ENCODE results near the gene TCERG1L. TPM values are rescaled to one million over a fixed set of nuclear protein-coding genes. Genes with fewer than 3 reads are reported as not detected.

The TCERG1L gene
- total and polyA plus RNA-seq, 9 of the 15 experiments (the other 6 are each of a cell fraction or from before 2014, with no cell fraction given) = not detected

GRCh38 chr10:131275691-131276090 is 35.8 kb downstream of the TCERG1L start:
- ATAC-seq (no peak), DNase-seq (ENCODE audit: extremely low read depth in 1 of 4, low spot score in 3 of 4) (no peak), FAIRE-seq (no peak)
- Histone ChIP-seq H3K4me3 (no peak overlapping the region), H3K79me2 (ENCODE audit: control insufficient read depth, insufficient read depth, low read length) (no peaks in the 10 kb centered on the region), H3K9ac (ENCODE audit: insufficient read depth in 1 of 2, low read depth in 2 of 2, low read length in 2 of 2) (no peak overlapping the region), H3K9me3 (replicated peaks; ENCODE audit: control insufficient read depth, insufficient read depth, low read depth, low read length) (no peaks in the 10 kb centered on the region), H2AFZ (ENCODE audit: low read depth, low read length) (no peak overlapping the region), H3K9me1 (ENCODE audit: control insufficient read depth, insufficient read depth, low read length) (no peaks in the 10 kb centered on the region), H3K4me2 (ENCODE audit: insufficient read depth, low read length) (no peak overlapping the region), H3K27me3 (ENCODE audit: control insufficient read depth in 2 of 2, insufficient read depth in 2 of 2, low read length in 2 of 2) (no peaks in the 10 kb centered on the region; a peak in 1 of 5 replicates), H3K36me3 (ENCODE audit: control insufficient read depth, insufficient read depth, low read length) (no peaks in the 10 kb centered on the region), H3K27ac (ENCODE audit: extremely low read depth, low read depth, low read length) (no peak overlapping the region), H3K4me1 (replicated peaks in 1 of 2; ENCODE audit: control insufficient read depth in 2 of 2, insufficient read depth in 2 of 2, low read length in 2 of 2) (no peaks in the 10 kb centered on the region), H4K20me1 (replicated peaks; ENCODE audit: control insufficient read depth, insufficient read depth, low read length) (no peaks in the 10 kb centered on the region)
- no TSS peak for BruUV-seq (replicated peaks)
- intact Hi-C loops (cut with micrococcal nuclease) (no loop called here), in situ Hi-C loops (cut with MboI) (no loop called here)
- TF ChIP-seq ZNF696 (CRISPR knock-in tag; conservative IDR thresholded peaks at IDR 0.05) (no peak), ZNF717 (CRISPR knock-in tag; IDR thresholded peaks at IDR 0.05) (no peak), FOS (IDR thresholded peaks at IDR 0.05; ENCODE audit: extremely low read depth, insufficient read length) (no peak), CTBP1 (IDR thresholded peaks at IDR 0.05; ENCODE audit: borderline replicate concordance) (no peak), ZNF507 (tag; conservative IDR thresholded peaks at IDR 0.05) (no peak), MNT (conservative IDR thresholded peaks at IDR 0.05) (no peak), MAFG (tag; conservative IDR thresholded peaks at IDR 0.05) (no peak), ARID2 (IDR thresholded peaks at IDR 0.05) (no peak), GABPB2 (CRISPR knock-in tag; conservative IDR thresholded peaks at IDR 0.05) (no peak), CEBPG (CRISPR knock-in tag; IDR thresholded peaks at IDR 0.05) (no peak), CEBPG (tag; conservative IDR thresholded peaks at IDR 0.05 in 1 of 2, IDR thresholded peaks at IDR 0.05 in 1 of 2) (no peak), ZNF431 (CRISPR knock-in tag; IDR thresholded peaks at IDR 0.05) (no peak), RB1 (IDR thresholded peaks at IDR 0.05; ENCODE audit: low read depth) (no peak), RBM14 (IDR thresholded peaks at IDR 0.05; ENCODE audit: borderline replicate concordance, insufficient read depth, low read depth, low read length) (no peak)
- TF ChIP-seq, protein P1, sequence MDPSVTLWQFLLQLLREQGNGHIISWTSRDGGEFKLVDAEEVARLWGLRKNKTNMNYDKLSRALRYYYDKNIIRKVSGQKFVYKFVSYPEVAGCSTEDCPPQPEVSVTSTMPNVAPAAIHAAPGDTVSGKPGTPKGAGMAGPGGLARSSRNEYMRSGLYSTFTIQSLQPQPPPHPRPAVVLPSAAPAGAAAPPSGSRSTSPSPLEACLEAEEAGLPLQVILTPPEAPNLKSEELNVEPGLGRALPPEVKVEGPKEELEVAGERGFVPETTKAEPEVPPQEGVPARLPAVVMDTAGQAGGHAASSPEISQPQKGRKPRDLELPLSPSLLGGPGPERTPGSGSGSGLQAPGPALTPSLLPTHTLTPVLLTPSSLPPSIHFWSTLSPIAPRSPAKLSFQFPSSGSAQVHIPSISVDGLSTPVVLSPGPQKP (CRISPR knock-in tag; IDR thresholded peaks at IDR 0.05) = no peak
- TF ChIP-seq, protein P2, sequence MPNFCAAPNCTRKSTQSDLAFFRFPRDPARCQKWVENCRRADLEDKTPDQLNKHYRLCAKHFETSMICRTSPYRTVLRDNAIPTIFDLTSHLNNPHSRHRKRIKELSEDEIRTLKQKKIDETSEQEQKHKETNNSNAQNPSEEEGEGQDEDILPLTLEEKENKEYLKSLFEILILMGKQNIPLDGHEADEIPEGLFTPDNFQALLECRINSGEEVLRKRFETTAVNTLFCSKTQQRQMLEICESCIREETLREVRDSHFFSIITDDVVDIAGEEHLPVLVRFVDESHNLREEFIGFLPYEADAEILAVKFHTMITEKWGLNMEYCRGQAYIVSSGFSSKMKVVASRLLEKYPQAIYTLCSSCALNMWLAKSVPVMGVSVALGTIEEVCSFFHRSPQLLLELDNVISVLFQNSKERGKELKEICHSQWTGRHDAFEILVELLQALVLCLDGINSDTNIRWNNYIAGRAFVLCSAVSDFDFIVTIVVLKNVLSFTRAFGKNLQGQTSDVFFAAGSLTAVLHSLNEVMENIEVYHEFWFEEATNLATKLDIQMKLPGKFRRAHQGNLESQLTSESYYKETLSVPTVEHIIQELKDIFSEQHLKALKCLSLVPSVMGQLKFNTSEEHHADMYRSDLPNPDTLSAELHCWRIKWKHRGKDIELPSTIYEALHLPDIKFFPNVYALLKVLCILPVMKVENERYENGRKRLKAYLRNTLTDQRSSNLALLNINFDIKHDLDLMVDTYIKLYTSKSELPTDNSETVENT (CRISPR knock-in tag; IDR thresholded peaks at IDR 0.05) = no peak
- POLR2A ChIA-PET = no interaction called here
- WGBS (ENCODE audit: insufficient coverage, low coverage, missing lambda C conversion rate) = 0% methylated on average over 4 of the region's 4 CpGs
- CTCF ChIA-PET (ENCODE audit: low intra/inter-chr PET ratio) = no interaction called here
